ENCODE data around the gene ENTREP1.

The ENTREP1 gene

GRCh38 chr9:69322256-69322655 is 2.8 kb upstream of the ENTREP1 start:
- no peak for DNase-seq (ENCODE audit: low read depth)

- DNase-seq (ENCODE audit: low read depth), result no peak
These were observed 1.2 kb upstream of the ENTREP1 start for GRCh38 chr9:69323861-69324260.

DNA sequence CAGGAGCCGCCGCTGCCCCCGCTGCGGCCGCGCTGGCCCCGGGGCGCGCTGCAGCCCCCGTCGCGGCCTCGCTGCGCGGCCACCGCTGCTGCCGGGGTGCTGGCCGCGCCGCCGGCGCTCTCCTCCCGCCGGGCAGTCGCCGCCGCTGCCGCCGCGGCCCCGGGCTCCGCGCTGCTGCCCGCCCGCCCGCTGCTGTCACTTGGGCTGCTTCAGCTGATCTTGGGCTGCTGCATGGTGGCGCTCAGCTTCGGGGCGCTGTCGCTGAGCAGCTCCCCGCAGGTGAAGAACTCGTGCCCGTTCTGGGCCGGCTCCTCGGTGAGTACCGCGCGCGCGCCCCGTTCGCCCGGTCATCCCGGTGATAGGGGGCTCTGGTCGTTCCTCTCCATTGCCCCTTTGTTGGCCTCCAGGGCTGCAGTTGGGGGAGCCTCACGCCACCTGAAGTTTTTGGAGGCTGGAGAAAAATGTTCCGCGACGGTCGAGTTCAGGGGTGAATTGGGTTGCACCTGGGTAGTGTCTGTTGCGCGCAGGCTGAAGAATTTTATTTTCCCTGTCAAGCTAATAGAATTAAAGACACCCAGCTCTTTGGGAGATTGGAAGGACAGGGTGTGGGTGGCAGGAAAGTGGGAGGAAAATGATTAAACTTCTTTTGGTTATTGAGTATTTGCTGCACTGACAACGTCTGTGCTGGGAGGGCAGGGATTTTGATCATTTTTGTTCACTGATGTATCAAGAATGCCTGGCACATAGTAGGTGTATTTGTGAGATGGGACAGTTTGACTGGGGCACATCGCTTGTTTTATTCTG is 596 bp downstream of the ENTREP1 start:
- no peak for DNase-seq (ENCODE audit: low read depth)

- no peak for DNase-seq (ENCODE audit: low read depth)
These were observed 1.2 kb downstream of the ENTREP1 start for GRCh38 chr9:69326261-69326660.

GRCh38 chr9:69330580-69330979 is 5.6 kb downstream of the ENTREP1 start:
- DNase-seq (ENCODE audit: low read depth), result no peak

- DNase-seq (ENCODE audit: low read depth), result no peak
These were observed 6.4 kb downstream of the ENTREP1 start for GRCh38 chr9:69331444-69331843.

GRCh38 chr9:69332067-69332685 is 7.2 kb downstream of the ENTREP1 start:
- DNase-seq (ENCODE audit: low read depth), result no peak

DNA sequence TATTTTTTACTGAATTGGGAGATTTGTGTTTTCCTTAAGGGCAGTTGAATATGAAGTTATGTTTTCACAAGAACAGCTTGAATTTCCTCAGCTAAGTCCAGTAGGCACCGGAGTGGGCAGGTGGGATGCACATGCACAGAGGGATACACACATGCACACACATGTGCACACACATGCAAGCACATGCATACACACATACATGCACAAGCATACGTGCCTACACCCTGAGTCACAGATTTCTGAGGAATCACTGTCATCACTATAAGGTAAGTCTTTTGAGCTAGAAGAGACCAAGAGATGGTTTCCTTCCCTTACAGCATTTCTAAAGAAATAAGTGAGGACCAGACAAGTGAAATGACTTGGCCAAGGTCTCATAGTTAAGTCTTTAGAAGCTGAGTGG is 8.7 kb downstream of the ENTREP1 start:
- no peak for DNase-seq (ENCODE audit: low read depth)

DNA sequence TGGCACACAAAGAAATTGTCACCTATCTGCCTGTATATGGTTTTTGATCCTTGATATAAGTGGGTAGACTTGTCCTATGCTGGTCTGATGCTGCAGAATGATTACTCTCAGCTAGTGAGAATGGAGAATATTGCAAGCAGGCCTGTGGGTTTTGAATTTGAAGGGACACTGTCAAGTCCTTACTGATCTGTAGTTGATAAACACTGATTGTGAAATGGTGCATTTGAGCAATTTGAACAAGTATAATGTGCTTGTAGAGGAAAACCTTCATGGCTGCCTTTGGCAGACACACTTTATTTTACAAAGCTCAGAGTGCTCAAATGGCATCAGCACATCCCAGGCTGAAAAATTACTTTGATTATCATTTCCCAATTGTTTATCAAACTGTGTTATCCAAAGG is 9.3 kb downstream of the ENTREP1 start:
- no peak for DNase-seq (ENCODE audit: low read depth)

- no peak for DNase-seq (ENCODE audit: low read depth)
These were observed 14.6 kb downstream of the ENTREP1 start for GRCh38 chr9:69339620-69340019.

DNA sequence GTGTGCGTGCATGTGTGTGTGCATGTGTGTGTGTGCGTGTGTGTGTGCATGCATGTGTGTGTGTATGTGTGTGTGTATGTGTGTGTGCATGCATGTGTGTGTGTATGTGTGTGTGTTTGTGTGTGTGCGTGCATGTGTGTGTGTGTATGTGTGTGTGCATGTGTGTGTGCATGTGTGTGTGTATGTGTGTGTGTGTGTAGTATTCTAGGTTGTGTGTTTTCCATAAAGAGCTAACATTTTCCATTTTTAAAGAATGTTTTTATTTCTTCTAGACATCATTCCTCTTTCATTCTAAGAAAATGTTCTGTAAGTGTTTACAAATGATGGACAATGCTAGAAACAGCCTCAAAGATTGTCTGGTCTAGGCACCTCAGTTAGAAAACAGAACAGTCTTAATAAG is 15.6 kb downstream of the ENTREP1 start:
- no peak for DNase-seq (ENCODE audit: low read depth)

DNA sequence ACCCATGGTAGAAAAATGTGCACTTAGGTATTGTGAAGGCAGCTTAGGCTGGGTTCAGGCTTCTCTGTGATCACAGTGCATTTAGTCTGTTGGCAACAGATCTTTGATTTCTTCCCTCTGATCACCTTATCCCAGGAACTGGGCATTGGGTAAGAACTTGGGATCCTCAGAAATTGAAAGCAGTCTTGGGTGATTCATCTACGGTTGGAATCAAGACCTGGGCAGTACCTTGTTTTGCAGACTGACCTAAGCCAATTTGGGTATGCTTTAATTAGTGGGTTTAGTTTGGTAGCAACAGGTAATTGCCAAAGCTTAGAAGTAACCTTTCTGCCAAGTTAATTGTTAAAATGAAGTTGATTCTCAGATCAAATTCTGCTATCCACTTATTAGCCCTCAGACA is 17.8 kb downstream of the ENTREP1 start:
- DNase-seq (ENCODE audit: low read depth), result no peak

DNA sequence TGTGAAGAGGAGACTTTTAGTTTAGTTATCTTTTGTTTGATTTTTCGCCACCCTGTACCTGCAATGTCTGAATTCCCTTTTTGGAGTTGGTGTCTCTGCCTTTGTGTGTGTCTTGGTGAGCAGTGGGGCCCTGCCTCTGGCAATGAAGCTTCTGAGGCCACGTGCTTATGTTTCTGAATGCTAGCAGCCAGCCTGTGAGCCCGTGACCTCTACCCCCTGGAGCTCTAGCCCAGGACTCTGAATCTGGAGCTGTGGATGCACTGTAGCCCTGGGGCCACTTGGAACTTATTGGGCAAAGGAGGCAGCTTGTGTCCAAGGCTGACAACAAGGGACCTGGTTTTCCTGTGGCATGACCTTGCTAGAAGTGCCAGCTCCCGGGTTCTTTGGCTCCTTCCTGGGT is 19.4 kb downstream of the ENTREP1 start:
- no peak for DNase-seq (ENCODE audit: low read depth)

- DNase-seq (ENCODE audit: low read depth), result no peak
These were observed 21.8 kb downstream of the ENTREP1 start for GRCh38 chr9:69346596-69347390.

- DNase-seq (ENCODE audit: low read depth), result no peak
These were observed 22.6 kb downstream of the ENTREP1 start for GRCh38 chr9:69347607-69348006.

DNA sequence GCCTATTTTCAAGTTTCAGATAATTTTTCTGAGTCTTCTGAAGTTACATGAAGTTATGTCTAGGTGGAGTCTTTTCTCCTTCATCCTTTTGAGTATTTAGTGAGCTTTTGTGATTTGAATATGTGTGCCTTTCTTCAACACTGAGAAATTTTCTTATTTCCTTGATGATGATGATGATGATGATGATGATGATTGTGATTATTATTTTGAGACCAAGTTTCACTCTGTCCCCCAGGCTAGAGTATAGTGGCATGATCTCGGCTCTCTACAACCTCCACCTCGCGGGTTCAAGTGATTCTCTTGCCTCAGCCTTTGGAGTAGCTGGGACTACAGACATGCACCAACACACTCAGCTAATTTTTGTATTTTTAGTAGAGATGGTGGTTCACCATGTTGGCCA is 26.2 kb downstream of the ENTREP1 start:
- DNase-seq (ENCODE audit: low read depth), result no peak

DNA sequence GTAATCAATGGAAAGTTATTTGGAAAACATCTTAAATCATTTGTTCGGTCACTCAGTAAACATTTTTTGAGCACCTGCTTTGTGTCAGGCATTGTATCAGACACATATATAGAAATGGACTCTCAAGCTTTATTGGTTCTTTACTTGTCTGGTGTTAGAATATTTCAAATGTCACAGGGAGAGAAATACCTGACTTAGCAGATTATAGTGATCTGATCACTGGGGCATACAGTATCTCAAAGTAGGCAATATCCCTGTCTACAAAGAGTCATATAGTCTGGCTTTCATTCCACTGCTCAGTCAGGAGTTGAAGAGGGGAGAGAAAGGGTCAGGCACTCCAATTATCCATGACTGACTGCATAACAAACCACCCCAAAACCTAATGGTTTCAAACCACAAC is 30.2 kb downstream of the ENTREP1 start:
- DNase-seq (ENCODE audit: low read depth), result no peak

- no peak for DNase-seq (ENCODE audit: low read depth)
These were observed 32.2 kb downstream of the ENTREP1 start for GRCh38 chr9:69357030-69357775.

- DNase-seq (ENCODE audit: low read depth), result no peak
These were observed 32.8 kb downstream of the ENTREP1 start for GRCh38 chr9:69357821-69358220.

GRCh38 chr9:69363191-69363590 is 38.2 kb downstream of the ENTREP1 start:
- DNase-seq (ENCODE audit: low read depth), result no peak

- no peak for DNase-seq (ENCODE audit: low read depth)
These were observed 39.6 kb downstream of the ENTREP1 start for GRCh38 chr9:69364510-69365150.

GRCh38 chr9:69370430-69370829 is 45.4 kb downstream of the ENTREP1 start:
- no peak for DNase-seq (ENCODE audit: low read depth)
